Inferior parietal cortex (tissue), 1 donor: Measurements from ENCODE around the gene HELT.

Source experiments
- DNase-seq: peaks from one replicate; pipeline ENCODE4 v3.0.0-alpha.2; 2016; ENCODE audit errors: extremely low spot score

The HELT gene

GRCh38 chr4:185003596-185004351 is 14.5 kb upstream of the HELT start:
- DNase-seq = no peak

- no peak for DNase-seq
Observed at GRCh38 chr4:185004562-185005218, 13.6 kb upstream of the HELT start.

GRCh38 chr4:185005219-185005819 is 13.0 kb upstream of the HELT start:
- DNase-seq = peak; percentile 87

GRCh38 chr4:185011408-185011807 is 6.9 kb upstream of the HELT start:
- no peak for DNase-seq

GRCh38 chr4:185013417-185014125 is 4.7 kb upstream of the HELT start:
- DNase-seq = no peak

- DNase-seq = no peak
Observed at GRCh38 chr4:185015108-185015507, 3.2 kb upstream of the HELT start.

GRCh38 chr4:185016101-185016940 is 2.0 kb upstream of the HELT start:
- no peak for DNase-seq

- DNase-seq = no peak
Observed at GRCh38 chr4:185016946-185017758, 1.1 kb upstream of the HELT start.

- no peak for DNase-seq
Observed at GRCh38 chr4:185018834-185019455, 655 bp downstream of the HELT start.

GRCh38 chr4:185019456-185020292 is 1.4 kb downstream of the HELT start:
- DNase-seq = no peak

GRCh38 chr4:185020293-185020808 is 2.1 kb downstream of the HELT start:
- DNase-seq = no peak

- DNase-seq = no peak
Observed at GRCh38 chr4:185020863-185021761, 2.8 kb downstream of the HELT start.

- DNase-seq = no peak
Observed at GRCh38 chr4:185023471-185023870, 5.2 kb downstream of the HELT start.

- no peak for DNase-seq
Observed at GRCh38 chr4:185028625-185029024, 10.3 kb downstream of the HELT start.

GRCh38 chr4:185031611-185032010 is 13.3 kb downstream of the HELT start:
- no peak for DNase-seq

- no peak for DNase-seq
Observed at GRCh38 chr4:185033072-185033471, 14.8 kb downstream of the HELT start.

GRCh38 chr4:185033950-185034349 is 15.7 kb downstream of the HELT start:
- no peak for DNase-seq

- DNase-seq = no peak
Observed at GRCh38 chr4:185035284-185035683, 17.0 kb downstream of the HELT start.
